ENCODE measurements around the gene FGF6. TPM values are rescaled to one million over a fixed set of nuclear protein-coding genes. Genes with fewer than 3 reads are reported as not detected.

Gene FGF6
- total and polyA plus RNA-seq, 9 of the 15 experiments (the other 6 are each of a cell fraction or from before 2014, with no cell fraction given) = 0.14 TPM; not detected in 8

GRCh38 chr12:4421590-4422031 is 24.0 kb downstream of the FGF6 start:
- no peak overlapping the region for H3K27ac ChIP-seq (ENCODE audit: extremely low read depth, low read depth, low read length)
- in situ Hi-C loops (cut with MboI) = no loop called here
- no peaks in the 10 kb centered on the region for H3K79me2 ChIP-seq (ENCODE audit: control insufficient read depth, insufficient read depth, low read length)
- no peak overlapping the region for H3K9ac ChIP-seq (ENCODE audit: insufficient read depth in 1 of 2, low read depth in 2 of 2, low read length in 2 of 2)
- H3K4me1 ChIP-seq (replicated peaks in 1 of 2; ENCODE audit: control insufficient read depth in 2 of 2, insufficient read depth in 2 of 2, low read length in 2 of 2) = no peaks in the 10 kb centered on the region
- ChIA-PET CTCF (ENCODE audit: low intra/inter-chr PET ratio) (interaction anchor here (1.1 kb wide), 1 partner anchor 105 kb away, joined by 3 read pairs; no protein-coding TSS in a partner anchor), POLR2A (no interaction called here)
- no peaks in the 10 kb centered on the region for H4K20me1 ChIP-seq (replicated peaks; ENCODE audit: control insufficient read depth, insufficient read depth, low read length)
- 33% methylated on average over 3 of the region's 4 CpGs for WGBS (ENCODE audit: insufficient coverage, low coverage, missing lambda C conversion rate)
- no peak overlapping the region for H3K4me2 ChIP-seq (ENCODE audit: insufficient read depth, low read length)
- no peaks in the 10 kb centered on the region for H3K9me3 ChIP-seq (replicated peaks; ENCODE audit: control insufficient read depth, insufficient read depth, low read depth, low read length)
- intact Hi-C loops (cut with micrococcal nuclease) = loop anchor here (5.0 kb wide), 1 partner anchor 34 kb away; no protein-coding TSS in a partner anchor
- no peaks in the 10 kb centered on the region for H3K9me1 ChIP-seq (ENCODE audit: control insufficient read depth, insufficient read depth, low read length)
- peak; percentile 69 for ATAC-seq
- FAIRE-seq = peak; percentile 78
- H3K4me3 ChIP-seq = no peak overlapping the region
- DNase-seq (ENCODE audit: extremely low read depth in 1 of 4, low spot score in 3 of 4) = peak; percentile 50 to 65 (median 62)
- BruUV-seq (replicated peaks) = no TSS peak
- H3K27me3 ChIP-seq (ENCODE audit: control insufficient read depth in 2 of 2, insufficient read depth in 2 of 2, low read length in 2 of 2) = peaks cover 8 to 33% of the 10 kb centered on the region in 2 experiments; a peak in 4 of 5 replicates
- H3K36me3 ChIP-seq (ENCODE audit: control insufficient read depth, insufficient read depth, low read length) = no peaks in the 10 kb centered on the region
- no peak overlapping the region for H2AFZ ChIP-seq (ENCODE audit: low read depth, low read length)
- TF ChIP-seq ZNF121 (CRISPR knock-in tag; conservative IDR thresholded peaks at IDR 0.05) (no peak), KAT2B (IDR thresholded peaks at IDR 0.05; ENCODE audit: low read depth, low read length) (no peak), POU5F1 (IDR thresholded peaks at IDR 0.05; ENCODE audit: borderline replicate concordance, low read depth, low read length, partially characterized antibody) (no peak), SLC30A9 (CRISPR knock-in tag; IDR thresholded peaks at IDR 0.05) (no peak), RCOR1 (IDR thresholded peaks at IDR 0.05; ENCODE audit: borderline replicate concordance in 1 of 2, low read depth in 2 of 2, low read length in 2 of 2) (no peak), CSDE1 (IDR thresholded peaks at IDR 0.05) (no peak), ZNF518B (CRISPR knock-in tag; IDR thresholded peaks at IDR 0.05) (no peak), XRCC5 (IDR thresholded peaks at IDR 0.05; ENCODE audit: low read depth, low read length) (no peak), CTCF (IDR thresholded peaks at IDR 0.05 in 2 of 3, conservative IDR thresholded peaks at IDR 0.05 in 1 of 3; ENCODE audit: insufficient read depth in 2 of 3, low read depth in 1 of 3, low read length in 3 of 3) (peak; percentile 44 to 60 (median 52); a peak in 5 of 6 replicates), RAD21 (CRISPR knock-in tag; conservative IDR thresholded peaks at IDR 0.05 in 1 of 2, IDR thresholded peaks at IDR 0.05 in 1 of 2) (peak; percentile 11 to 49; a peak in 2 of 4 replicates), CXXC5 (CRISPR knock-in tag; IDR thresholded peaks at IDR 0.05) (no peak)
